Measurements from ENCODE around the gene TEX51. TPM values are rescaled to one million over a fixed set of nuclear protein-coding genes. Genes with fewer than 3 reads are reported as not detected.

Gene TEX51
- total and polyA plus RNA-seq, 12 donors = not detected

DNA sequence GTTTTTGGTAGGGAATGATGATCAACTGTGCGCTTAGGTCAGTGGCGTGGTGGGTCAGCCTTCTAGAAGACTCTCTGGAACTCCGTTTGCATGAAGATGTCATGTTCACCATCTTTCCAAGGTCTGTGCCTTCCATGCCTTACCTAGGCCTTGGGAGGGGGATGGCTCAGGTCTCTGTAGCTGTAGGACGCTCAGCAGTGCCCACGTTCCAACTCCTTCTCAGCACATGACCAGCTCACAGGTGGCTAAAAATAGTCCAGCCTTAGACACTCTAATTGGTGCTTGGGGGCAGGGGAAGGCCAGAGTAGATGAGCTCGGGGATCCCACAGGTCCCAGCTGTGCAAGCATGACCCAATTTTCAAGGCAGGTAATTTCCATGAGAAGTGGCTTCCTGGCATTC is 42.3 kb upstream of the TEX51 start:
- intact Hi-C loops (cut with DNase I) = no loop called here
- 59 to 69% (median 65%) methylated on average over 3 to 6 of the region's 6 CpGs for WGBS, 4 donors
- Histone ChIP-seq H3K36me3 (replicated peaks in 1 of 2) (no peaks in the 10 kb centered on the region), H3K9me3 (replicated peaks in 1 of 3) (no peaks in the 10 kb centered on the region), H3K4me3 (no peak overlapping the region), H3K27ac (no peak overlapping the region), H3K4me1 (replicated peaks in 1 of 2) (no peaks in the 10 kb centered on the region), H3K27me3 (no peaks in the 10 kb centered on the region)
- peak in 1 of 7 donors; percentile 28 for DNase-seq
- TF ChIP-seq, protein P1, sequence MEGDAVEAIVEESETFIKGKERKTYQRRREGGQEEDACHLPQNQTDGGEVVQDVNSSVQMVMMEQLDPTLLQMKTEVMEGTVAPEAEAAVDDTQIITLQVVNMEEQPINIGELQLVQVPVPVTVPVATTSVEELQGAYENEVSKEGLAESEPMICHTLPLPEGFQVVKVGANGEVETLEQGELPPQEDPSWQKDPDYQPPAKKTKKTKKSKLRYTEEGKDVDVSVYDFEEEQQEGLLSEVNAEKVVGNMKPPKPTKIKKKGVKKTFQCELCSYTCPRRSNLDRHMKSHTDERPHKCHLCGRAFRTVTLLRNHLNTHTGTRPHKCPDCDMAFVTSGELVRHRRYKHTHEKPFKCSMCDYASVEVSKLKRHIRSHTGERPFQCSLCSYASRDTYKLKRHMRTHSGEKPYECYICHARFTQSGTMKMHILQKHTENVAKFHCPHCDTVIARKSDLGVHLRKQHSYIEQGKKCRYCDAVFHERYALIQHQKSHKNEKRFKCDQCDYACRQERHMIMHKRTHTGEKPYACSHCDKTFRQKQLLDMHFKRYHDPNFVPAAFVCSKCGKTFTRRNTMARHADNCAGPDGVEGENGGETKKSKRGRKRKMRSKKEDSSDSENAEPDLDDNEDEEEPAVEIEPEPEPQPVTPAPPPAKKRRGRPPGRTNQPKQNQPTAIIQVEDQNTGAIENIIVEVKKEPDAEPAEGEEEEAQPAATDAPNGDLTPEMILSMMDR (IDR thresholded peaks at IDR 0.05) = no peak
- TF ChIP-seq POLR2A (IDR thresholded peaks at IDR 0.05) = no peak

DNA sequence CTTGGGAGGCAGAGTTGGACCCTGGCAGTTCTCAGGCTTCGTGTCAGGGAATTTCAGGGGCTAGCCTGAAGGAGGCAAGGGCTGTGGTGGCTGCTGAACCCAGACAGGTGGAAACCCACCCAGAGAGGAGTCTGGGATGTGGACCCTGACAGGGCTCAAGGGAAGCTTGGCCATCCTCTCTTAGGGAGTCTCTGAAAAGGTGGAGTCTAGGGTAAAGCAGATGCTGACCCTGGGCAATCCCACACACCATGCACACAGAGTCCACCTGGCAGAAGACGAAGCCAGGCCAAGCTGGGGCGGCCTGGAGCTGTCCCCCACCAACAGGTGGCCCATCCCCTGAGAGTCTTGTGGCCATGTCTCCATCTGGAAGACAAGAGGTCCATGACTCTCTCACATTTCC is 41.2 kb upstream of the TEX51 start:
- H3K27me3 ChIP-seq = no peaks in the 10 kb centered on the region
- intact Hi-C loops (cut with DNase I) = no loop called here
- no peaks in the 10 kb centered on the region for H3K9me3 ChIP-seq (replicated peaks in 1 of 3)
- WGBS, 4 donors = 65 to 88% (median 77%) methylated on average over 1 to 3 of the region's 3 CpGs
- H3K4me1 ChIP-seq (replicated peaks in 1 of 2) = no peaks in the 10 kb centered on the region
- H3K4me3 ChIP-seq = no peak overlapping the region
- no peaks in the 10 kb centered on the region for H3K36me3 ChIP-seq (replicated peaks in 1 of 2)
- DNase-seq = peak in 1 of 7 donors; percentile 31
- no peak overlapping the region for H3K27ac ChIP-seq
- TF ChIP-seq, protein P1 (IDR thresholded peaks at IDR 0.05) = no peak
- no peak for TF ChIP-seq POLR2A (IDR thresholded peaks at IDR 0.05)

DNA sequence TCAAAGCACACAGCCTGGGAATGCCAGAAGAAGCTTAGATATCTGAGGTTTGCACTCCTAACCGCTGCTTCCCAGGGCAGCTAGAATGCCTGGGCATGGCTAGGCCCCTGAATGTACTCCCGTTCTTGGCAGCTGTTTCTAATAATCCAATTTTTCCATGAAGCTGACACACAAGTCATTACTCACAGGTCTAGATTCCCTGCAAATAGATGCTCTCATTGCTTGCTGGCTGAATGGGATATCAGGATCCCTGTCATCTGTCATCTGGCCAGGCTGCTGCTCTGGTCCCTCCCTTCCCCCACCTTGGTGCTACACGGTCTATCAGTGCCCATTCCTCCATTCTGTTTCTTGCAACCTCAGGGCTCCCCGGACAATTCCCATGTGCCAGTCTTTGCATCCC is 40.7 kb upstream of the TEX51 start:
- 69 to 79% (median 70%) methylated on average over 4 of the region's 4 CpGs for WGBS, 4 donors
- TF ChIP-seq, protein P1 (IDR thresholded peaks at IDR 0.05) = no peak
- no peak for TF ChIP-seq POLR2A (IDR thresholded peaks at IDR 0.05)
- H3K27ac ChIP-seq = no peak overlapping the region
- H3K27me3 ChIP-seq = no peaks in the 10 kb centered on the region
- no peaks in the 10 kb centered on the region for H3K4me1 ChIP-seq (replicated peaks in 1 of 2)
- no peaks in the 10 kb centered on the region for H3K36me3 ChIP-seq (replicated peaks in 1 of 2)
- no peaks in the 10 kb centered on the region for H3K9me3 ChIP-seq (replicated peaks in 1 of 3)
- DNase-seq = peak in 1 of 7 donors; percentile 17
- intact Hi-C loops (cut with DNase I) = no loop called here
- H3K4me3 ChIP-seq = no peak overlapping the region

DNA sequence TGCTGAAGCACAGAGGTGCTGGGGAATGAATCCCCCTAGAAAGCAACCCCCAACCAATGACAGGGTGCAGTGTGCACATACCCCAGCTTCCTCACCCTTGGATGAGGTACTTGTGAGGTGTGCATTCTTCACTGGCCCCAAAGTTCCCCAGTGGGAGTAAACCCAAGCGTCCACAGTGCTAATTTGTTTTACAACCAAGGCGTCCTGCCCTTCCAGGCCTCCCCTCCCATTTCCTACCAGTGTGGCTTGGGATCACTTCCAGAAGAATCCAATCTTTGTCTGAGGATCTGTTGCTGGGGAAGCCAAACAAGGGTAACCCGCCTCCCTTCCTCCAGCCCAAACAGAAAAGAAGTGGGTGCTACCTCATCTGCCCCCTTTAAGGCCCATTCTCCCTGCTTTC is 40.3 kb upstream of the TEX51 start:
- H3K36me3 ChIP-seq (replicated peaks in 1 of 2) = no peaks in the 10 kb centered on the region
- no peak overlapping the region for H3K27ac ChIP-seq
- no peaks in the 10 kb centered on the region for H3K4me1 ChIP-seq (replicated peaks in 1 of 2)
- no peaks in the 10 kb centered on the region for H3K27me3 ChIP-seq
- DNase-seq = peak in 1 of 7 donors; percentile 9
- no peak overlapping the region for H3K4me3 ChIP-seq
- H3K9me3 ChIP-seq (replicated peaks in 1 of 3) = no peaks in the 10 kb centered on the region
- intact Hi-C loops (cut with DNase I) = no loop called here
- TF ChIP-seq POLR2A (IDR thresholded peaks at IDR 0.05) = no peak
- TF ChIP-seq, protein P1 (IDR thresholded peaks at IDR 0.05) = no peak
- WGBS, 4 donors = 45 to 76% (median 54%) methylated on average over 3 of the region's 3 CpGs
